Measurements from ENCODE around the gene TAPBPL. TPM values are rescaled to one million over a fixed set of nuclear protein-coding genes. Genes with fewer than 3 reads are reported as not detected.

Gene TAPBPL
- total and polyA plus RNA-seq, 2 of the 13 experiments (the other 11 are each of a cell fraction or from before 2014, with no cell fraction given): 10.0 to 14.5 TPM

DNA sequence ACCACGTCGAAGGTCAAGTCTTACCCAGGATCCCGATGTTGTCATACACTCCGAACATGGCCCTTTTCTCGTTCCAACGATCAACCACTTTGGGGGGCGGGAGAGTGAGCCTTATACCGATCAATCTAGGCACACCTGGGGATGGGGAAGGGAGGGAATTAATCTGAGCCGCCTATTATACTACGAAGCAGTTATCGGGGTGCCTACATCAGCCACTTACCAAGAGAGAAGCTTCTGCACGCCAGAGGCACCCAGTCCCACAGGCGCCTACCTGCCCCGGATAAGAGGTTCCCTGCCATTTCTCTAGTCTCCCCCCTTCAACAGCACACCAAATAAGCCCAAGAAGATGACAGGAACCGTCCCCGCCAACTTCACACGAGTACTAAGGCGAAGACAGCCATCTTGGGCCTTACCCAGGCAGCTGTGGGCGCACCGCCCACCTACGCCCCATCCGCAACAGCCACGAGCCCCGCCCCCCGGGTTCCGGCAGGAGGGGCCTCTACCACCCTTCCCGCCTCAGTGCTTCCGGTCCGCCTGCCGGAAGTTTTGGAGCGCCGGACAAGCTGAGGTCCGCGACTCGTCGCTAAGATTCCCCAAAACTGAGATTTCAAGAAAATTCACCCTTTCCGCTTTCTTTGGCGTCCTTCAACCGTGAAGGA is 41.1 kb downstream of the TAPBPL start, which contains the start of gene MRPL51 (continued):
- TF ChIP-seq XBP1 (CRISPR knock-in tag; IDR thresholded peaks at IDR 0.05): no peak
- no peak for TF ChIP-seq WIZ (CRISPR knock-in tag; IDR thresholded peaks at IDR 0.05)
- TF ChIP-seq ZNF253 (CRISPR knock-in tag; IDR thresholded peaks at IDR 0.05; ENCODE audit: borderline replicate concordance): no peak
- TF ChIP-seq, protein P1, sequence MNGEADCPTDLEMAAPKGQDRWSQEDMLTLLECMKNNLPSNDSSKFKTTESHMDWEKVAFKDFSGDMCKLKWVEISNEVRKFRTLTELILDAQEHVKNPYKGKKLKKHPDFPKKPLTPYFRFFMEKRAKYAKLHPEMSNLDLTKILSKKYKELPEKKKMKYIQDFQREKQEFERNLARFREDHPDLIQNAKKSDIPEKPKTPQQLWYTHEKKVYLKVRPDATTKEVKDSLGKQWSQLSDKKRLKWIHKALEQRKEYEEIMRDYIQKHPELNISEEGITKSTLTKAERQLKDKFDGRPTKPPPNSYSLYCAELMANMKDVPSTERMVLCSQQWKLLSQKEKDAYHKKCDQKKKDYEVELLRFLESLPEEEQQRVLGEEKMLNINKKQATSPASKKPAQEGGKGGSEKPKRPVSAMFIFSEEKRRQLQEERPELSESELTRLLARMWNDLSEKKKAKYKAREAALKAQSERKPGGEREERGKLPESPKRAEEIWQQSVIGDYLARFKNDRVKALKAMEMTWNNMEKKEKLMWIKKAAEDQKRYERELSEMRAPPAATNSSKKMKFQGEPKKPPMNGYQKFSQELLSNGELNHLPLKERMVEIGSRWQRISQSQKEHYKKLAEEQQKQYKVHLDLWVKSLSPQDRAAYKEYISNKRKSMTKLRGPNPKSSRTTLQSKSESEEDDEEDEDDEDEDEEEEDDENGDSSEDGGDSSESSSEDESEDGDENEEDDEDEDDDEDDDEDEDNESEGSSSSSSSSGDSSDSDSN (CRISPR knock-in tag; IDR thresholded peaks at IDR 0.05): peak; percentile 53
- no peak for TF ChIP-seq ZMYM3 (CRISPR knock-in tag; IDR thresholded peaks at IDR 0.05)
- TF ChIP-seq, protein P2, sequence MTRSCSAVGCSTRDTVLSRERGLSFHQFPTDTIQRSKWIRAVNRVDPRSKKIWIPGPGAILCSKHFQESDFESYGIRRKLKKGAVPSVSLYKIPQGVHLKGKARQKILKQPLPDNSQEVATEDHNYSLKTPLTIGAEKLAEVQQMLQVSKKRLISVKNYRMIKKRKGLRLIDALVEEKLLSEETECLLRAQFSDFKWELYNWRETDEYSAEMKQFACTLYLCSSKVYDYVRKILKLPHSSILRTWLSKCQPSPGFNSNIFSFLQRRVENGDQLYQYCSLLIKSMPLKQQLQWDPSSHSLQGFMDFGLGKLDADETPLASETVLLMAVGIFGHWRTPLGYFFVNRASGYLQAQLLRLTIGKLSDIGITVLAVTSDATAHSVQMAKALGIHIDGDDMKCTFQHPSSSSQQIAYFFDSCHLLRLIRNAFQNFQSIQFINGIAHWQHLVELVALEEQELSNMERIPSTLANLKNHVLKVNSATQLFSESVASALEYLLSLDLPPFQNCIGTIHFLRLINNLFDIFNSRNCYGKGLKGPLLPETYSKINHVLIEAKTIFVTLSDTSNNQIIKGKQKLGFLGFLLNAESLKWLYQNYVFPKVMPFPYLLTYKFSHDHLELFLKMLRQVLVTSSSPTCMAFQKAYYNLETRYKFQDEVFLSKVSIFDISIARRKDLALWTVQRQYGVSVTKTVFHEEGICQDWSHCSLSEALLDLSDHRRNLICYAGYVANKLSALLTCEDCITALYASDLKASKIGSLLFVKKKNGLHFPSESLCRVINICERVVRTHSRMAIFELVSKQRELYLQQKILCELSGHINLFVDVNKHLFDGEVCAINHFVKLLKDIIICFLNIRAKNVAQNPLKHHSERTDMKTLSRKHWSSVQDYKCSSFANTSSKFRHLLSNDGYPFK (CRISPR knock-in tag; IDR thresholded peaks at IDR 0.05; ENCODE audit: borderline replicate concordance): peak; percentile 99
- no peak for TF ChIP-seq ZFAT (CRISPR knock-in tag; conservative IDR thresholded peaks at IDR 0.05)
- TF ChIP-seq SRSF9 (IDR thresholded peaks at IDR 0.05; ENCODE audit: borderline replicate concordance, insufficient read depth, low read depth, low read length, poor library complexity, severe bottlenecking): no peak
- 0 out of 2 replicates have a peak, but pooled peaks have one; percentile 66 for TF ChIP-seq SAFB2 (CRISPR knock-in tag; IDR thresholded peaks at IDR 0.05; ENCODE audit: borderline replicate concordance, low read depth)
- TF ChIP-seq ZNF605 (CRISPR knock-in tag; IDR thresholded peaks at IDR 0.05): 0 out of 2 replicates have a peak, but pooled peaks have one; percentile 57
- no peak for TF ChIP-seq HNRNPH1 (optimal IDR thresholded peaks at IDR 0.05; ENCODE audit: low read depth, low read length)
- TF ChIP-seq CAMTA2 (CRISPR knock-in tag; IDR thresholded peaks at IDR 0.05; ENCODE audit: borderline replicate concordance): 0 out of 2 replicates have a peak, but pooled peaks have one; percentile 25
- TF ChIP-seq AGO2 (optimal IDR thresholded peaks at IDR 0.05; ENCODE audit: low read depth, low read length): peak; percentile 5
- TF ChIP-seq ZNF652 (CRISPR knock-in tag; IDR thresholded peaks at IDR 0.05; ENCODE audit: borderline replicate concordance, low read depth): no peak
- TF ChIP-seq SP2 (CRISPR knock-in tag; IDR thresholded peaks at IDR 0.05): peak; percentile 77
- TF ChIP-seq, protein P3, sequence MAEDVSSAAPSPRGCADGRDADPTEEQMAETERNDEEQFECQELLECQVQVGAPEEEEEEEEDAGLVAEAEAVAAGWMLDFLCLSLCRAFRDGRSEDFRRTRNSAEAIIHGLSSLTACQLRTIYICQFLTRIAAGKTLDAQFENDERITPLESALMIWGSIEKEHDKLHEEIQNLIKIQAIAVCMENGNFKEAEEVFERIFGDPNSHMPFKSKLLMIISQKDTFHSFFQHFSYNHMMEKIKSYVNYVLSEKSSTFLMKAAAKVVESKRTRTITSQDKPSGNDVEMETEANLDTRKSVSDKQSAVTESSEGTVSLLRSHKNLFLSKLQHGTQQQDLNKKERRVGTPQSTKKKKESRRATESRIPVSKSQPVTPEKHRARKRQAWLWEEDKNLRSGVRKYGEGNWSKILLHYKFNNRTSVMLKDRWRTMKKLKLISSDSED (CRISPR knock-in tag; IDR thresholded peaks at IDR 0.05): no peak
- no peak for TF ChIP-seq ZNF556 (CRISPR knock-in tag; IDR thresholded peaks at IDR 0.05; ENCODE audit: borderline replicate concordance)
- peak; percentile 97 for TF ChIP-seq GABPB1 (CRISPR knock-in tag; IDR thresholded peaks at IDR 0.05)

Data from HepG2 (cell line).